A673 (cell line): ENCODE data around the gene ADGRG7.

Source experiments
- EZH2 ChIP-seq: fragments of 200-600 bp; sonication (generic); IDR thresholded peaks from 2 replicates; pipeline ENCODE4 v1.6.1; 2017; ENCODE audit warnings: borderline replicate concordance, low read depth, mild to moderate bottlenecking, mixed read lengths, antibody characterized with exemption, low read length; ENCODE audit not compliant: poor library complexity, severe bottlenecking
- TF ChIP-seq, protein P1 (sequence below): fragments of 300-800, 200-600 bp; sonication (generic); conservative IDR thresholded peaks from 2 replicates; pipeline ENCODE4 v1.5.1; 2017; ENCODE audit warnings: low read depth, mild to moderate bottlenecking, antibody characterized with exemption, low read length, moderate library complexity, mixed read lengths

DNA sequence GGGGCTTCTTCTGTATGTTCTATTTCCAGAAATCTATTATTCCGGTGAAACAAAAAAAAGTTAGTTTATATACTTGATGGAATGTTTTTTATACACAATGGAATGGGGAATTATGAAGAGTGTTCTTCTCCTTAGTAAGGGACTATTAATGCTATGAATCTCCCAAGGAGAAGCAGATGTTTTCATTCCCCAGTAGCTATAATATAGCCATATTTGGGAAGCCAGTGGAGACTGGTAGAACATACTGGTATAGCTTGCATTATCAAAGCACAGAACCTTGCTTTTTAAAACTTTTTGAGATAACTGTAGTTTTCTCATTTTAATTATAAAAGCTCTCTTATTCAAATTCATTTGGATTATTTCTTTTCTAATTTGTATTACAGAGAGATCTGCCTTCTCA lies 38.3 kb downstream of the ADGRG7 start:
- TF ChIP-seq EZH2 = no peak
- TF ChIP-seq, protein P1, sequence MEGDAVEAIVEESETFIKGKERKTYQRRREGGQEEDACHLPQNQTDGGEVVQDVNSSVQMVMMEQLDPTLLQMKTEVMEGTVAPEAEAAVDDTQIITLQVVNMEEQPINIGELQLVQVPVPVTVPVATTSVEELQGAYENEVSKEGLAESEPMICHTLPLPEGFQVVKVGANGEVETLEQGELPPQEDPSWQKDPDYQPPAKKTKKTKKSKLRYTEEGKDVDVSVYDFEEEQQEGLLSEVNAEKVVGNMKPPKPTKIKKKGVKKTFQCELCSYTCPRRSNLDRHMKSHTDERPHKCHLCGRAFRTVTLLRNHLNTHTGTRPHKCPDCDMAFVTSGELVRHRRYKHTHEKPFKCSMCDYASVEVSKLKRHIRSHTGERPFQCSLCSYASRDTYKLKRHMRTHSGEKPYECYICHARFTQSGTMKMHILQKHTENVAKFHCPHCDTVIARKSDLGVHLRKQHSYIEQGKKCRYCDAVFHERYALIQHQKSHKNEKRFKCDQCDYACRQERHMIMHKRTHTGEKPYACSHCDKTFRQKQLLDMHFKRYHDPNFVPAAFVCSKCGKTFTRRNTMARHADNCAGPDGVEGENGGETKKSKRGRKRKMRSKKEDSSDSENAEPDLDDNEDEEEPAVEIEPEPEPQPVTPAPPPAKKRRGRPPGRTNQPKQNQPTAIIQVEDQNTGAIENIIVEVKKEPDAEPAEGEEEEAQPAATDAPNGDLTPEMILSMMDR = no peak
